ENCODE results near the gene TIGD7. TPM values are rescaled to one million over a fixed set of nuclear protein-coding genes. Genes with fewer than 3 reads are reported as not detected.

Gene TIGD7
- total and polyA plus RNA-seq, 2 of the 13 experiments (the other 11 are each of a cell fraction or from before 2014, with no cell fraction given) = not detected

DNA sequence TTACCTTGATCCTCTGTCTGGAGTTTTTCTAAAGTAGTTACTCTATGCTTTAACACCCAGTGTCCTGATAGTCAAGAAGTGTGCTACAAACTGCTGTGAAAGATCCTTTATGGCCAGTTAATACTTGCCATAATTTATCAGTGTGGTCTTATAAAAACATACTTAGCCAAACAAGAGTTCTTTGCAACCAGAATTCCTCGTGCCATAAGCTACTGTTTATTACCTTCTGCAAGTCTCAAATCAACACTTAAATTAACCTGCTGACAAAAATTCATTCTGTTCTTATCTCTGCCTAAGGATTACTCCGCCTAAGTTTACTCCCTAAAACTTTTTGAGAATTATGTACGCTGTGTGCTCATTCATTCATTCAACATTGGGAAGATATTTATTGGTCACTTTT lies 22.9 kb upstream of the TIGD7 start (continued):
- TF ChIP-seq HMGXB3 (CRISPR knock-in tag; IDR thresholded peaks at IDR 0.05; ENCODE audit: borderline replicate concordance) (no peak), RARG (CRISPR knock-in tag; IDR thresholded peaks at IDR 0.05; ENCODE audit: low read depth) (no peak), TBL1XR1 (IDR thresholded peaks at IDR 0.05; ENCODE audit: borderline replicate concordance, low read length, partially characterized antibody) (no peak), ZNF589 (CRISPR knock-in tag; conservative IDR thresholded peaks at IDR 0.05) (no peak), KLF11 (CRISPR knock-in tag; IDR thresholded peaks at IDR 0.05) (no peak), ZNF878 (CRISPR knock-in tag; IDR thresholded peaks at IDR 0.05) (no peak), HNF4A (CRISPR knock-in tag; IDR thresholded peaks at IDR 0.05) (no peak)
- TF ChIP-seq, protein P1, sequence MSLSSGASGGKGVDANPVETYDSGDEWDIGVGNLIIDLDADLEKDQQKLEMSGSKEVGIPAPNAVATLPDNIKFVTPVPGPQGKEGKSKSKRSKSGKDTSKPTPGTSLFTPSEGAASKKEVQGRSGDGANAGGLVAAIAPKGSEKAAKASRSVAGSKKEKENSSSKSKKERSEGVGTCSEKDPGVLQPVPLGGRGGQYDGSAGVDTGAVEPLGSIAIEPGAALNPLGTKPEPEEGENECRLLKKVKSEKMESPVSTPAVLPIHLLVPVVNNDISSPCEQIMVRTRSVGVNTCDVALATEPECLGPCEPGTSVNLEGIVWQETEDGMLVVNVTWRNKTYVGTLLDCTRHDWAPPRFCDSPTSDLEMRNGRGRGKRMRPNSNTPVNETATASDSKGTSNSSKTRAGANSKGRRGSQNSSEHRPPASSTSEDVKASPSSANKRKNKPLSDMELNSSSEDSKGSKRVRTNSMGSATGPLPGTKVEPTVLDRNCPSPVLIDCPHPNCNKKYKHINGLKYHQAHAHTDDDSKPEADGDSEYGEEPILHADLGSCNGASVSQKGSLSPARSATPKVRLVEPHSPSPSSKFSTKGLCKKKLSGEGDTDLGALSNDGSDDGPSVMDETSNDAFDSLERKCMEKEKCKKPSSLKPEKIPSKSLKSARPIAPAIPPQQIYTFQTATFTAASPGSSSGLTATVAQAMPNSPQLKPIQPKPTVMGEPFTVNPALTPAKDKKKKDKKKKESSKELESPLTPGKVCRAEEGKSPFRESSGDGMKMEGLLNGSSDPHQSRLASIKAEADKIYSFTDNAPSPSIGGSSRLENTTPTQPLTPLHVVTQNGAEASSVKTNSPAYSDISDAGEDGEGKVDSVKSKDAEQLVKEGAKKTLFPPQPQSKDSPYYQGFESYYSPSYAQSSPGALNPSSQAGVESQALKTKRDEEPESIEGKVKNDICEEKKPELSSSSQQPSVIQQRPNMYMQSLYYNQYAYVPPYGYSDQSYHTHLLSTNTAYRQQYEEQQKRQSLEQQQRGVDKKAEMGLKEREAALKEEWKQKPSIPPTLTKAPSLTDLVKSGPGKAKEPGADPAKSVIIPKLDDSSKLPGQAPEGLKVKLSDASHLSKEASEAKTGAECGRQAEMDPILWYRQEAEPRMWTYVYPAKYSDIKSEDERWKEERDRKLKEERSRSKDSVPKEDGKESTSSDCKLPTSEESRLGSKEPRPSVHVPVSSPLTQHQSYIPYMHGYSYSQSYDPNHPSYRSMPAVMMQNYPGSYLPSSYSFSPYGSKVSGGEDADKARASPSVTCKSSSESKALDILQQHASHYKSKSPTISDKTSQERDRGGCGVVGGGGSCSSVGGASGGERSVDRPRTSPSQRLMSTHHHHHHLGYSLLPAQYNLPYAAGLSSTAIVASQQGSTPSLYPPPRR (CRISPR knock-in tag; IDR thresholded peaks at IDR 0.05; ENCODE audit: borderline replicate concordance) = no peak
- TF ChIP-seq, protein P2, sequence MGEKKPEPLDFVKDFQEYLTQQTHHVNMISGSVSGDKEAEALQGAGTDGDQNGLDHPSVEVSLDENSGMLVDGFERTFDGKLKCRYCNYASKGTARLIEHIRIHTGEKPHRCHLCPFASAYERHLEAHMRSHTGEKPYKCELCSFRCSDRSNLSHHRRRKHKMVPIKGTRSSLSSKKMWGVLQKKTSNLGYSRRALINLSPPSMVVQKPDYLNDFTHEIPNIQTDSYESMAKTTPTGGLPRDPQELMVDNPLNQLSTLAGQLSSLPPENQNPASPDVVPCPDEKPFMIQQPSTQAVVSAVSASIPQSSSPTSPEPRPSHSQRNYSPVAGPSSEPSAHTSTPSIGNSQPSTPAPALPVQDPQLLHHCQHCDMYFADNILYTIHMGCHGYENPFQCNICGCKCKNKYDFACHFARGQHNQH (CRISPR knock-in tag; IDR thresholded peaks at IDR 0.05) = no peak
- TF ChIP-seq, protein P3, sequence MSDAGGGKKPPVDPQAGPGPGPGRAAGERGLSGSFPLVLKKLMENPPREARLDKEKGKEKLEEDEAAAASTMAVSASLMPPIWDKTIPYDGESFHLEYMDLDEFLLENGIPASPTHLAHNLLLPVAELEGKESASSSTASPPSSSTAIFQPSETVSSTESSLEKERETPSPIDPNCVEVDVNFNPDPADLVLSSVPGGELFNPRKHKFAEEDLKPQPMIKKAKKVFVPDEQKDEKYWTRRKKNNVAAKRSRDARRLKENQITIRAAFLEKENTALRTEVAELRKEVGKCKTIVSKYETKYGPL (CRISPR knock-in tag; IDR thresholded peaks at IDR 0.05) = no peak

Data from HepG2 (cell line).